ENCODE results near the gene BMF. TPM values are rescaled to one million over a fixed set of nuclear protein-coding genes. Genes with fewer than 3 reads are reported as not detected.

The BMF gene
- total and polyA plus RNA-seq, 7 donors: 4.8 to 18.1 (median 15.3) TPM

DNA sequence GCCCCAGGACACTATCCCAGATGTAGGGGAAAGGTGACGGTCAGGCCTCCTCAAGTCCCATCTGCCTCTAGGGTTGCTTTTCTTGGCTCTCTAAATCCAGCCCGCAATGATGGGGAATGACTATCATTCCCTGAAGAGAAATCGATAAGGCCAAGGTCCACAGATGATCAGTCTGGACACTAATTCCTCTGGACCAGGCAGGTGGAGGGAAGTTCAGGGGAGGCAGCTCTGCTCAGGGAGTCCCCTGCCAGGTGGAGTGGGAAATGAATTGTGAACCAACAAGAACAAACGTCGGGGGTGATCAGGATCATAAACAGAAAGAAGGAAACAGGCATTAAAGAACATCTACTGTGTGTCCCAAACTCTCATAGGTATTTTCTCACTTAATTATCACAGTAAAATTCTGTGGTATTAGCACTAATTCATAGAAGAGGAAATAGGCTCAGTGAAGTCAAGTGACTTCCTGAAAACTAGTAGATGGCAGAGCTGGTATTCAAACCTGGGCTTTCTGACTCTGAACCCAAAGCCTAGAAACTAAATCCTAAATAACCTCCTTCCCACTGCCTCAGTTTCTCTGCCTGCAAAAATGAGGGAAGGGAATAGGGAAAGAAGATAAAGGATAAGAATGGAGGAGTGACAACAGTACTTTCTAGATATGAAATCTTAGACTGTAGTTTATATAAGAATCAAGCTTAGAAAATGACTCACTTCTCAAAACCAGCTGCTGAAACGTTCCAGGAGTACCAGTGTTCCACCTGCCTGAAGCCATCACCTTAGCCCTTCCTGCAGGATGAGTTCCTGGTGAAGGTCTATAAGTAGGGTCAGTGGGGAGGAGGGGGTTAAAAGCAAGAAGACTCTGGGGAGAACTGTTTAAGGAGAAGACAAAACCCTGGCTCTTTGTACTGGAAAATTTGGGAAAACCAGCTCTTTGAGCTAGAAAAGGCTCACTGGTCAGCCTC is 7.5 kb downstream of the BMF start:
- H3K4me1 ChIP-seq: peaks cover 0 to 100% (median 100%) of the 10 kb centered on the region in 4 donors
- TF ChIP-seq EP300 (IDR thresholded peaks at IDR 0.05) (no peak), POLR2A (IDR thresholded peaks at IDR 0.05) (no peak), POLR2AphosphoS5 (IDR thresholded peaks at IDR 0.05) (no peak)
- TF ChIP-seq, protein P1, sequence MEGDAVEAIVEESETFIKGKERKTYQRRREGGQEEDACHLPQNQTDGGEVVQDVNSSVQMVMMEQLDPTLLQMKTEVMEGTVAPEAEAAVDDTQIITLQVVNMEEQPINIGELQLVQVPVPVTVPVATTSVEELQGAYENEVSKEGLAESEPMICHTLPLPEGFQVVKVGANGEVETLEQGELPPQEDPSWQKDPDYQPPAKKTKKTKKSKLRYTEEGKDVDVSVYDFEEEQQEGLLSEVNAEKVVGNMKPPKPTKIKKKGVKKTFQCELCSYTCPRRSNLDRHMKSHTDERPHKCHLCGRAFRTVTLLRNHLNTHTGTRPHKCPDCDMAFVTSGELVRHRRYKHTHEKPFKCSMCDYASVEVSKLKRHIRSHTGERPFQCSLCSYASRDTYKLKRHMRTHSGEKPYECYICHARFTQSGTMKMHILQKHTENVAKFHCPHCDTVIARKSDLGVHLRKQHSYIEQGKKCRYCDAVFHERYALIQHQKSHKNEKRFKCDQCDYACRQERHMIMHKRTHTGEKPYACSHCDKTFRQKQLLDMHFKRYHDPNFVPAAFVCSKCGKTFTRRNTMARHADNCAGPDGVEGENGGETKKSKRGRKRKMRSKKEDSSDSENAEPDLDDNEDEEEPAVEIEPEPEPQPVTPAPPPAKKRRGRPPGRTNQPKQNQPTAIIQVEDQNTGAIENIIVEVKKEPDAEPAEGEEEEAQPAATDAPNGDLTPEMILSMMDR (IDR thresholded peaks at IDR 0.05): no peak
- peak overlapping the region; percentile 80 to 98 (median 95) for H3K27ac ChIP-seq
- H3K36me3 ChIP-seq: peaks cover 0 to 4% (median 0%) of the 10 kb centered on the region in 4 donors
- H3K9me3 ChIP-seq: no peaks in the 10 kb centered on the region
- intact Hi-C loops (cut with DNase I): loop anchor here (5.0 to 10.0 kb wide), 3 partner anchors 176 to 416 kb away; partner anchors contain the start of gene GPR176
- no peaks in the 10 kb centered on the region for H3K27me3 ChIP-seq
- H3K4me3 ChIP-seq: no peak overlapping the region
- DNase-seq: peak; percentile 46
- WGBS, 2 donors: 51 to 53% methylated on average over 6 of the region's 6 CpGs

DNA sequence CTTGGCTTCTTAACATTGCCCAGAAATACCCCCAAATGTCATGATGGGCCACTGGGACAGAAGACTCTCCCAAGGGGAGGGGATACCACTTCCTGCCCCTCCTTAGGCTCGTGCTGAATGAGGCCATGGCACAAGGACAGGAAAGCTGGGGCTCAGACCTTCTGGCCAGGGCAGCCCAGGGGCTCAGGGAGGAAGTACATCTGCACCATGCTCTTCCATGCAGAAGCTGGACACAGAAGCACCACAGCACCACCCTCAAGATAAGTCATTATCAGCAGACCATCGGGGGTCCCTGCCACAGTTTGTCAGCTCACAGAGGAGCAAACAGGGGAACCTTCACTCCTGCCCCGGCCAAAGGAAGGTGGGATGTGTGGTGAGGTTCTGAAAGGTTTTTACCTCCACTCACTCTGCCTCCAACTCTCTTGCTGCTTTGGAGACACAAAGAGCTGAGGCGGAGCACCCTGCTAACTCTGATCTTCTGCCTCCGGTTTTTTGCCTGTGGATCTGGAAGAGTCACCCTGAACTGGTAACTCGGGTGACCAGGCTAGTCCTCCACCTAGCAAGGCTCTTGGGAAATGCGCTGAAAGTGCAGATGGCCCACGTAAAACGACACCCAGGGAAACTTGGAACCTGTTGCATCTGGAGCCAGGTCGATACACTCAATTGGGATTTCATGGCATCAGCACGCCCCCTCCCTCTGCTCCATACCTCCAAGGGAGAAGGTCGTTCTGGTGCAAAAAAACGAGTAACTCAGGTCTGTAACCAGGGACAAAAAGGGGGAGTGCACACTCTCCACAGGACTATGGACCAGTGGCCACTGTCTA is 8.3 kb downstream of the BMF start:
- no peak for DNase-seq
- Histone ChIP-seq H3K27ac (peak overlapping the region; percentile 80 to 98 (median 95)), H3K9me3 (no peaks in the 10 kb centered on the region), H3K4me3 (no peak overlapping the region), H3K4me1 (peaks cover 0 to 100% (median 100%) of the 10 kb centered on the region in 4 donors), H3K27me3 (no peaks in the 10 kb centered on the region), H3K36me3 (no peaks in the 10 kb centered on the region)
- TF ChIP-seq POLR2AphosphoS5 (IDR thresholded peaks at IDR 0.05): no peak
- TF ChIP-seq, protein P1 (IDR thresholded peaks at IDR 0.05): no peak
- TF ChIP-seq POLR2A (IDR thresholded peaks at IDR 0.05): no peak
- no peak for TF ChIP-seq EP300 (IDR thresholded peaks at IDR 0.05)
- intact Hi-C loops (cut with DNase I): loop anchor here (5.0 to 10.0 kb wide), 3 partner anchors 176 to 416 kb away; partner anchors contain the start of gene GPR176
- WGBS, 2 donors: 82 to 88% methylated on average over 13 of the region's 13 CpGs

DNA sequence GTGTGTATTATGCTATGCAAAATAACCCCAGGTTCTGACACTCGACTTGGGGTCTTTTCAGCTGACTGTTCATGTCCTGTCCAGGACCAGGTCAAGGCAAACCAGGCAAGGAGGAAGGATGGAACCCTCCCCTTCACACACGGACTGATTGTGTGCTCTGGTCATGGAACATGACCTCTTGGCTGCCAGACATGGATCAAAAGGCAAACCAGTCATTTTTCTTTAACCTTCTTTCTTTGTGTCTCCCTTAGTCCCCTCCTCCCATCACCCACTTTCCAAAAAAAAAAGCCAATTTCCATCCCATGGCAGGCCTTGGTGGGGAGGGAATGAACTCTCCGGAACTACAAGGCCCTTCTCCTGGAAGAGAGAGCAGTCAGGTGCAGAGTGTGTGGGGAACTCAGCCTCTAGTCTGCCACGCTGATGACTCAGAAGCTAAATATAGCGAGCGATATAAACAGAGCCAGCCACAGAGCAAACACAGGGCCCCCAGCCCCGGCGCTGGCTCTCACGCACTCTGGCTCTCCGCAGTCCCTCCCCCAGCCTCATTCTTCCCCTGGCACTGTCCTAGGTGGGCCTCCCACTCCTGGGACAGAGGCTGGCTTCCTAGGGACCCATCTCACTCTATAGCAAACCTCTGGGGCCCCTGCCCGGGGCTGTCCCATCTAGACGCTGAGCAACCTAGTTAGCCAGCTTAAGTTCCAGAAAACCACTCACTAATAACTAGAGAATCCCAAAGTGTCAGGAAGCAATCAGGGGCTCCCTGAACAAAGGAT is 10.0 kb downstream of the BMF start:
- WGBS, 2 donors: 5 to 6% methylated on average over 12 of the region's 12 CpGs
- intact Hi-C loops (cut with DNase I): no loop called here
- peaks cover 0 to 100% (median 100%) of the 10 kb centered on the region in 4 donors for H3K4me1 ChIP-seq

More for the DNA sequence above, 10.0 kb downstream of the BMF start:
- no peaks in the 10 kb centered on the region for H3K36me3 ChIP-seq
- peak; percentile 91 for DNase-seq
- H3K27me3 ChIP-seq: no peaks in the 10 kb centered on the region
- no peaks in the 10 kb centered on the region for H3K9me3 ChIP-seq
- H3K27ac ChIP-seq: peak overlapping the region; percentile 87 to 98 (median 95)
- no peak overlapping the region for H3K4me3 ChIP-seq
- TF ChIP-seq, protein P1 (IDR thresholded peaks at IDR 0.05): no peak
- peak; percentile 20 to 40 for TF ChIP-seq POLR2A (IDR thresholded peaks at IDR 0.05)
- TF ChIP-seq POLR2AphosphoS5 (IDR thresholded peaks at IDR 0.05): peak; percentile 50 to 87 (median 72)
- peak in 2 of 4 donors; percentile 41 to 69 for TF ChIP-seq EP300 (IDR thresholded peaks at IDR 0.05)

Data from sigmoid colon (tissue), 7 donors.